Measurements from ENCODE around the gene RBM20.

Gene RBM20

GRCh38 chr10:110629680-110630191 lies 14.4 kb upstream of the RBM20 start:
- no peaks in the 10 kb centered on the region for H3K9me3 ChIP-seq (ENCODE audit: insufficient read depth, low read length)
- H3K36me3 ChIP-seq (ENCODE audit: insufficient read depth, insufficient read length, low read length) = no peaks in the 10 kb centered on the region
- DNase-seq (ENCODE audit: low read depth, low spot score) = no peak
- H3K9ac ChIP-seq (ENCODE audit: insufficient read length, low read depth) = no peak overlapping the region
- H3K4me1 ChIP-seq (ENCODE audit: insufficient read depth, insufficient read length) = no peaks in the 10 kb centered on the region
- TF ChIP-seq SUZ12 (IDR thresholded peaks at IDR 0.05; ENCODE audit: extremely low read depth, insufficient read depth, insufficient read length) (no peak), ZNF274 (IDR thresholded peaks at IDR 0.05; ENCODE audit: low read depth, low read length) (no peak), YY1 (IDR thresholded peaks at IDR 0.05; ENCODE audit: insufficient read depth, insufficient read length) (no peak)
- no peaks in the 10 kb centered on the region for H3K27me3 ChIP-seq (ENCODE audit: insufficient read depth, insufficient read length)
- no peak overlapping the region for H3K4me3 ChIP-seq (ENCODE audit: insufficient read length, low read depth)

GRCh38 chr10:110631934-110632333 lies 12.2 kb upstream of the RBM20 start:
- DNase-seq (ENCODE audit: low read depth, low spot score) = no peak
- H3K27me3 ChIP-seq (ENCODE audit: insufficient read depth, insufficient read length) = no peaks in the 10 kb centered on the region
- no peak for TF ChIP-seq SUZ12 (IDR thresholded peaks at IDR 0.05; ENCODE audit: extremely low read depth, insufficient read depth, insufficient read length)
- no peak for TF ChIP-seq YY1 (IDR thresholded peaks at IDR 0.05; ENCODE audit: insufficient read depth, insufficient read length)
- TF ChIP-seq ZNF274 (IDR thresholded peaks at IDR 0.05; ENCODE audit: low read depth, low read length) = no peak
- H3K9me3 ChIP-seq (ENCODE audit: insufficient read depth, low read length) = no peaks in the 10 kb centered on the region
- H3K9ac ChIP-seq (ENCODE audit: insufficient read length, low read depth) = no peak overlapping the region
- H3K4me1 ChIP-seq (ENCODE audit: insufficient read depth, insufficient read length) = no peaks in the 10 kb centered on the region
- no peak overlapping the region for H3K4me3 ChIP-seq (ENCODE audit: insufficient read length, low read depth)
- no peaks in the 10 kb centered on the region for H3K36me3 ChIP-seq (ENCODE audit: insufficient read depth, insufficient read length, low read length)

- Histone ChIP-seq H3K27me3 (ENCODE audit: insufficient read depth, insufficient read length) (no peaks in the 10 kb centered on the region), H3K4me3 (ENCODE audit: insufficient read length, low read depth) (no peak overlapping the region), H3K36me3 (ENCODE audit: insufficient read depth, insufficient read length, low read length) (no peaks in the 10 kb centered on the region), H3K9ac (ENCODE audit: insufficient read length, low read depth) (no peak overlapping the region), H3K4me1 (ENCODE audit: insufficient read depth, insufficient read length) (no peaks in the 10 kb centered on the region), H3K9me3 (ENCODE audit: insufficient read depth, low read length) (no peaks in the 10 kb centered on the region)
- TF ChIP-seq YY1 (IDR thresholded peaks at IDR 0.05; ENCODE audit: insufficient read depth, insufficient read length) (no peak), SUZ12 (IDR thresholded peaks at IDR 0.05; ENCODE audit: extremely low read depth, insufficient read depth, insufficient read length) (no peak), ZNF274 (IDR thresholded peaks at IDR 0.05; ENCODE audit: low read depth, low read length) (no peak)
- no peak for DNase-seq (ENCODE audit: low read depth, low spot score)
Measured at GRCh38 chr10:110632591-110633215, 11.4 kb upstream of the RBM20 start.

- H3K9me3 ChIP-seq (ENCODE audit: insufficient read depth, low read length) = no peaks in the 10 kb centered on the region
- no peaks in the 10 kb centered on the region for H3K27me3 ChIP-seq (ENCODE audit: insufficient read depth, insufficient read length)
- H3K9ac ChIP-seq (ENCODE audit: insufficient read length, low read depth) = no peak overlapping the region
- no peaks in the 10 kb centered on the region for H3K36me3 ChIP-seq (ENCODE audit: insufficient read depth, insufficient read length, low read length)
- no peak for DNase-seq (ENCODE audit: low read depth, low spot score)
- TF ChIP-seq YY1 (IDR thresholded peaks at IDR 0.05; ENCODE audit: insufficient read depth, insufficient read length) (no peak), ZNF274 (IDR thresholded peaks at IDR 0.05; ENCODE audit: low read depth, low read length) (no peak), SUZ12 (IDR thresholded peaks at IDR 0.05; ENCODE audit: extremely low read depth, insufficient read depth, insufficient read length) (no peak)
- H3K4me1 ChIP-seq (ENCODE audit: insufficient read depth, insufficient read length) = no peaks in the 10 kb centered on the region
- H3K4me3 ChIP-seq (ENCODE audit: insufficient read length, low read depth) = no peak overlapping the region
Measured at GRCh38 chr10:110634527-110635209, 9.5 kb upstream of the RBM20 start.

GRCh38 chr10:110636572-110636931 lies 7.6 kb upstream of the RBM20 start:
- Histone ChIP-seq H3K27me3 (ENCODE audit: insufficient read depth, insufficient read length) (no peaks in the 10 kb centered on the region), H3K36me3 (ENCODE audit: insufficient read depth, insufficient read length, low read length) (no peaks in the 10 kb centered on the region), H3K9me3 (ENCODE audit: insufficient read depth, low read length) (no peaks in the 10 kb centered on the region), H3K9ac (ENCODE audit: insufficient read length, low read depth) (no peak overlapping the region), H3K4me1 (ENCODE audit: insufficient read depth, insufficient read length) (no peaks in the 10 kb centered on the region), H3K4me3 (ENCODE audit: insufficient read length, low read depth) (no peak overlapping the region)
- TF ChIP-seq SUZ12 (IDR thresholded peaks at IDR 0.05; ENCODE audit: extremely low read depth, insufficient read depth, insufficient read length) = no peak
- TF ChIP-seq YY1 (IDR thresholded peaks at IDR 0.05; ENCODE audit: insufficient read depth, insufficient read length) = no peak
- no peak for TF ChIP-seq ZNF274 (IDR thresholded peaks at IDR 0.05; ENCODE audit: low read depth, low read length)
- DNase-seq (ENCODE audit: low read depth, low spot score) = no peak

- no peak for DNase-seq (ENCODE audit: low read depth, low spot score)
- Histone ChIP-seq H3K9me3 (ENCODE audit: insufficient read depth, low read length) (no peaks in the 10 kb centered on the region), H3K9ac (ENCODE audit: insufficient read length, low read depth) (no peak overlapping the region), H3K4me1 (ENCODE audit: insufficient read depth, insufficient read length) (no peaks in the 10 kb centered on the region), H3K4me3 (ENCODE audit: insufficient read length, low read depth) (no peak overlapping the region), H3K27me3 (ENCODE audit: insufficient read depth, insufficient read length) (peaks cover 4% of the 10 kb centered on the region), H3K36me3 (ENCODE audit: insufficient read depth, insufficient read length, low read length) (no peaks in the 10 kb centered on the region)
- TF ChIP-seq ZNF274 (IDR thresholded peaks at IDR 0.05; ENCODE audit: low read depth, low read length) (no peak), SUZ12 (IDR thresholded peaks at IDR 0.05; ENCODE audit: extremely low read depth, insufficient read depth, insufficient read length) (no peak), YY1 (IDR thresholded peaks at IDR 0.05; ENCODE audit: insufficient read depth, insufficient read length) (no peak)
Measured at GRCh38 chr10:110636932-110637557, 7.1 kb upstream of the RBM20 start.

GRCh38 chr10:110637558-110638053 lies 6.5 kb upstream of the RBM20 start:
- TF ChIP-seq SUZ12 (IDR thresholded peaks at IDR 0.05; ENCODE audit: extremely low read depth, insufficient read depth, insufficient read length) (no peak), YY1 (IDR thresholded peaks at IDR 0.05; ENCODE audit: insufficient read depth, insufficient read length) (no peak), ZNF274 (IDR thresholded peaks at IDR 0.05; ENCODE audit: low read depth, low read length) (no peak)
- H3K4me3 ChIP-seq (ENCODE audit: insufficient read length, low read depth) = no peak overlapping the region
- no peak overlapping the region for H3K9ac ChIP-seq (ENCODE audit: insufficient read length, low read depth)
- no peaks in the 10 kb centered on the region for H3K4me1 ChIP-seq (ENCODE audit: insufficient read depth, insufficient read length)
- H3K36me3 ChIP-seq (ENCODE audit: insufficient read depth, insufficient read length, low read length) = no peaks in the 10 kb centered on the region
- H3K9me3 ChIP-seq (ENCODE audit: insufficient read depth, low read length) = no peaks in the 10 kb centered on the region
- H3K27me3 ChIP-seq (ENCODE audit: insufficient read depth, insufficient read length) = peaks cover 9% of the 10 kb centered on the region
- DNase-seq (ENCODE audit: low read depth, low spot score) = no peak

Data from NT2/D1 (cell line).